ENCODE results near the gene FUT2. TPM values are rescaled to one million over a fixed set of nuclear protein-coding genes. Genes with fewer than 3 reads are reported as not detected.
A peak's percentile ranks its signal among the peaks of the same experiment; 100 is the strongest.
"Not testable (repeated sequence)": the region's sequence is repeated elsewhere in the genome, so short reads cannot be mapped to it uniquely, and the experiment has no call there.

The FUT2 gene
- total and polyA plus RNA-seq, 10 donors: 0.17 to 1.2 (median 0.38) TPM; not detected in 5

GRCh38 chr19:48689449-48689848 is 6.3 kb upstream of the FUT2 start:
- H3K36me3 ChIP-seq: no peaks in the 10 kb centered on the region
- WGBS, 5 donors: 72 to 89% (median 81%) methylated on average over 7 of the region's 7 CpGs

DNA sequence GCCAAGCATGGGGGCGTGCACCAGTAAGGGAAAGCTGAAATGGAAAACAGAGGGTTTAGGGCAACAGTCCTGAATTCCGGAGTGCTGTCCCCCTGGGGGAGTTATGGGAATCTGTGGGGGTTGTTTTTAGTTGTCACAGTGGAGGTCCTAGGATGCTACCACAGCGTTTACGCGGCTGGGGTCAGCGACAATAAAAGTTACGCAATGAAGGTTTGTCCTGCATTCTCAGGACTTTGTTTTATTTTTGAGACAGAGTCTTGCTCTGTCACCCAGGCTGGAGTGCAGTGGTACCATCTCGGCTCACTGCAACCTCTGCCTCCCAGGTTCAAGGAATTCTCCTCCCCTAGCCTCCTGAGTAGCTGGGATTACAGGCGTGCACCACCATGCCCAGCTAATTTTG is 2.1 kb upstream of the FUT2 start:
- H3K9me3 ChIP-seq; H3K27ac ChIP-seq; DNase-seq; H3K36me3 ChIP-seq; H3K4me3 ChIP-seq; intact Hi-C loops (cut with DNase I; ENCODE audit: low total_unique reads): not testable (repeated sequence)
- H3K4me1 ChIP-seq: peaks cover 7 to 32% (median 20%) of the 10 kb centered on the region in 6 donors
- 83 to 95% (median 89%) methylated on average over 9 of the region's 9 CpGs for WGBS, 5 donors
- peaks cover 0 to 30% (median 9%) of the 10 kb centered on the region in 7 donors for H3K27me3 ChIP-seq (replicated peaks in 1 of 7)

More at GRCh38 chr19:48689449-48689848, 6.3 kb upstream of the FUT2 start:
- intact Hi-C loops (cut with DNase I; ENCODE audit: low total_unique reads): no loop called here
- TF ChIP-seq POLR2A (IDR thresholded peaks at IDR 0.05): no peak
- TF ChIP-seq POLR2AphosphoS5 (IDR thresholded peaks at IDR 0.05): no peak
- TF ChIP-seq CTCF (IDR thresholded peaks at IDR 0.05 in 8 of 11, conservative IDR thresholded peaks at IDR 0.05 in 3 of 11): no peak
- no peak for DNase-seq
- Histone ChIP-seq H3K27me3 (replicated peaks in 1 of 7) (no peaks in the 10 kb centered on the region), H3K4me1 (peaks cover 0 to 8% (median 0%) of the 10 kb centered on the region in 6 donors), H3K9me3 (no peaks in the 10 kb centered on the region), H3K27ac (no peak overlapping the region), H3K4me3 (no peak overlapping the region)

GRCh38 chr19:48696353-48697010 is 711 bp downstream of the FUT2 start:
- Histone ChIP-seq H3K27me3 (replicated peaks in 1 of 7) (peaks cover 0 to 30% (median 9%) of the 10 kb centered on the region in 7 donors), H3K4me3 (peak overlapping the region in 7 of 8 donors; percentile 8 to 56 (median 23)), H3K4me1 (peaks cover 7 to 32% (median 20%) of the 10 kb centered on the region in 6 donors), H3K9me3 (no peaks in the 10 kb centered on the region), H3K27ac (peak overlapping the region in 6 of 8 donors; percentile 43 to 76 (median 66)), H3K36me3 (peaks cover 0 to 3% (median 0%) of the 10 kb centered on the region in 6 donors)
- intact Hi-C loops (cut with DNase I; ENCODE audit: low total_unique reads): no loop called here
- TF ChIP-seq POLR2AphosphoS5 (IDR thresholded peaks at IDR 0.05): peak in 2 of 3 donors; percentile 63 to 65
- TF ChIP-seq CTCF (IDR thresholded peaks at IDR 0.05 in 8 of 11, conservative IDR thresholded peaks at IDR 0.05 in 3 of 11): no peak
- 3 to 5% (median 4%) methylated on average over 33 to 34 of the region's 34 CpGs for WGBS, 5 donors
- DNase-seq: no peak

DNA sequence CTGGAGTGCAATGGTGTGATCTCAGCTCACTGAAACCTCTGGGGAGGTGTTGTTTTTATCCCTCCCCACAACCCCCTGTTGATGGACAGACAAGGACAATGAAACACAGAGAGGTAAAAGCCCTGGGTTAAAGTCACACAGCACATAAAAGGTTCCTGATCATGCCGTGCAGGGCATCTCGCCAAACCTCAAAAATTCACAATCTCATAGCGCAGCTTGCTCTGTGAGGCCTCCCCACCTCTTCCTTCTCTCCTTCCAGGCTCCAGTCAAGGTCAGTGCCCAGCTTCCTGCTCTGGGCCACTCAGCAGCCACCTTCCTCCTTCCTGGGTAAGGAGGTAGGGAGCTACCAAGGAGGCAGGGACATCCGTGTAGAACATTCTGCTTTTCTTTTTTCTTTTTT is 2.3 kb downstream of the FUT2 start:
- 27 to 49% (median 37%) methylated on average over 4 of the region's 4 CpGs for WGBS, 5 donors
- intact Hi-C loops (cut with DNase I; ENCODE audit: low total_unique reads): no loop called here
- DNase-seq: no peak
- Histone ChIP-seq H3K27ac (peak overlapping the region in 7 of 8 donors; percentile 23 to 76 (median 57)), H3K27me3 (replicated peaks in 1 of 7) (peaks cover 0 to 30% (median 9%) of the 10 kb centered on the region in 7 donors), H3K36me3 (peaks cover 0 to 17% (median 0%) of the 10 kb centered on the region in 6 donors), H3K4me3 (no peak overlapping the region), H3K4me1 (peaks cover 7 to 32% (median 20%) of the 10 kb centered on the region in 6 donors), H3K9me3 (no peaks in the 10 kb centered on the region)
- TF ChIP-seq POLR2AphosphoS5 (IDR thresholded peaks at IDR 0.05): peak in 2 of 3 donors; percentile 60 to 73
- no peak for TF ChIP-seq CTCF (IDR thresholded peaks at IDR 0.05 in 8 of 11, conservative IDR thresholded peaks at IDR 0.05 in 3 of 11)
- TF ChIP-seq POLR2A (IDR thresholded peaks at IDR 0.05): no peak
